Prostate gland (tissue), 2 donors: ENCODE results near the gene GNB5. TPM values are rescaled to one million over a fixed set of nuclear protein-coding genes. Genes with fewer than 3 reads are reported as not detected.

ENCODE experiments used
- DNase-seq: peaks from one replicate; pipeline ENCODE4 v3.0.0-alpha.2; 2019; ENCODE audit warnings: low spot score
- H3K27ac ChIP-seq, 2 donors: fragments of 200-600 bp; sonication (generic); 2 replicates each; pipeline ENCODE4 v1.5.1; 2017 to 2019
- H3K27me3 ChIP-seq: fragments of 200-600 bp; sonication (generic); replicated peaks from 2 replicates; pipeline ENCODE4 v1.5.1; 2019; ENCODE audit not compliant: insufficient read depth
- H3K36me3 ChIP-seq, 2 donors: fragments of 200-600 bp; sonication (generic); 1 replicate in 1 of 2; 2 replicates in 1 of 2; pipeline versions ENCODE4 v1.5.1 to v1.8.1; 2017 to 2019
- H3K4me1 ChIP-seq: fragments of 200-600 bp; sonication (generic); replicated peaks from 2 replicates; pipeline ENCODE4 v1.5.1; 2019
- H3K4me3 ChIP-seq, 2 donors: fragments of 200-600 bp; sonication (generic); 2 replicates each; pipeline ENCODE4 v1.5.1; 2017 to 2019
- H3K9me3 ChIP-seq: fragments of 200-600 bp; sonication (generic); 2 replicates; pipeline ENCODE4 v1.5.1; 2017
- POLR2A ChIP-seq: fragments of 450-650 bp; IDR thresholded peaks from one replicate; pipeline ENCODE4 v1.6.1; 2016; ENCODE audit warnings: antibody characterized with exemption, mild to moderate bottlenecking
- POLR2AphosphoS5 ChIP-seq: sonication (generic); formaldehyde crosslinking; IDR thresholded peaks from one replicate; pipeline ENCODE4 v1.6.1; 2017; ENCODE audit warnings: antibody characterized with exemption
- WGBS: methylation state at CpG from one replicate; pipeline ENCODE4 v1.1.5; 2018; 5-methylcytosine and 5-hydroxymethylcytosine counted together
- intact Hi-C: fragments of 100-400 bp; cut with DNase I; formaldehyde crosslinking; loops from one replicate; pipeline ENCODE4 v1.14.2; 2022
- total RNA-seq, 2 donors: library from RNA; depleted of rRNA; stranded (reverse); fragments of >200 nt; gene quantifications; one replicate each; pipeline ENCODE4 v1.1.0, GENCODE V29; 2016
- TF ChIP-seq, protein P1 (sequence below), 4 experiments: fragments of 200-600 bp in 2 of 4; fragments of 450-650 bp in 2 of 4; sonication (generic) in 2 of 4; IDR thresholded peaks; 1 replicate in 3 of 4; 2 replicates in 1 of 4; pipeline ENCODE4 v1.5.1; 2016 to 2019; ENCODE audit warnings: antibody characterized with exemption in 4 of 4, mild to moderate bottlenecking in 2 of 4, moderate library complexity in 2 of 4

The GNB5 gene
- total RNA-seq, 2 donors from 2014 or later = 23.3 to 85.7 TPM

GRCh38 chr15:52136442-52136980 lies 54.7 kb downstream of the GNB5 start:
- WGBS = 67% methylated on average over 6 of the region's 6 CpGs
- H3K27ac ChIP-seq = no peak overlapping the region
- TF ChIP-seq, protein P1, sequence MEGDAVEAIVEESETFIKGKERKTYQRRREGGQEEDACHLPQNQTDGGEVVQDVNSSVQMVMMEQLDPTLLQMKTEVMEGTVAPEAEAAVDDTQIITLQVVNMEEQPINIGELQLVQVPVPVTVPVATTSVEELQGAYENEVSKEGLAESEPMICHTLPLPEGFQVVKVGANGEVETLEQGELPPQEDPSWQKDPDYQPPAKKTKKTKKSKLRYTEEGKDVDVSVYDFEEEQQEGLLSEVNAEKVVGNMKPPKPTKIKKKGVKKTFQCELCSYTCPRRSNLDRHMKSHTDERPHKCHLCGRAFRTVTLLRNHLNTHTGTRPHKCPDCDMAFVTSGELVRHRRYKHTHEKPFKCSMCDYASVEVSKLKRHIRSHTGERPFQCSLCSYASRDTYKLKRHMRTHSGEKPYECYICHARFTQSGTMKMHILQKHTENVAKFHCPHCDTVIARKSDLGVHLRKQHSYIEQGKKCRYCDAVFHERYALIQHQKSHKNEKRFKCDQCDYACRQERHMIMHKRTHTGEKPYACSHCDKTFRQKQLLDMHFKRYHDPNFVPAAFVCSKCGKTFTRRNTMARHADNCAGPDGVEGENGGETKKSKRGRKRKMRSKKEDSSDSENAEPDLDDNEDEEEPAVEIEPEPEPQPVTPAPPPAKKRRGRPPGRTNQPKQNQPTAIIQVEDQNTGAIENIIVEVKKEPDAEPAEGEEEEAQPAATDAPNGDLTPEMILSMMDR (IDR thresholded peaks at IDR 0.05) = no peak
- TF ChIP-seq POLR2A (no peak), POLR2AphosphoS5 (no peak)
- H3K4me3 ChIP-seq = no peak overlapping the region
- intact Hi-C loops = loop anchor here (10.0 kb wide), 1 partner anchor 62 kb away; no protein-coding TSS in a partner anchor
- DNase-seq = no peak
- no peaks in the 10 kb centered on the region for H3K36me3 ChIP-seq
- no peaks in the 10 kb centered on the region for H3K4me1 ChIP-seq
- H3K27me3 ChIP-seq = no peaks in the 10 kb centered on the region
- no peaks in the 10 kb centered on the region for H3K9me3 ChIP-seq

- WGBS = 97% methylated on average over 5 of the region's 5 CpGs
- Histone ChIP-seq H3K9me3 (no peaks in the 10 kb centered on the region), H3K4me3 (no peak overlapping the region), H3K27ac (no peak overlapping the region), H3K4me1 (no peaks in the 10 kb centered on the region), H3K27me3 (no peaks in the 10 kb centered on the region), H3K36me3 (no peaks in the 10 kb centered on the region)
- intact Hi-C loops = loop anchor here (10.0 kb wide), 1 partner anchor 60 kb away; no protein-coding TSS in a partner anchor
- no peak for TF ChIP-seq POLR2AphosphoS5
- no peak for TF ChIP-seq POLR2A
- TF ChIP-seq, protein P1 (IDR thresholded peaks at IDR 0.05) = no peak
- DNase-seq = no peak
Observed at GRCh38 chr15:52134502-52135144, 56.6 kb downstream of the GNB5 start.

GRCh38 chr15:52133510-52134220 lies 57.5 kb downstream of the GNB5 start:
- Histone ChIP-seq H3K27ac (no peak overlapping the region), H3K4me3 (no peak overlapping the region), H3K36me3 (no peaks in the 10 kb centered on the region), H3K9me3 (no peaks in the 10 kb centered on the region), H3K4me1 (no peaks in the 10 kb centered on the region), H3K27me3 (no peaks in the 10 kb centered on the region)
- WGBS = 92% methylated on average over 10 of the region's 10 CpGs
- intact Hi-C loops = loop anchor here (10.0 kb wide), 1 partner anchor 59 kb away; no protein-coding TSS in a partner anchor
- DNase-seq = no peak
- TF ChIP-seq POLR2AphosphoS5 (no peak), POLR2A (no peak)
- TF ChIP-seq, protein P1 (IDR thresholded peaks at IDR 0.05) = no peak

GRCh38 chr15:52132066-52132465 lies 59.1 kb downstream of the GNB5 start:
- Histone ChIP-seq H3K27me3 (no peaks in the 10 kb centered on the region), H3K9me3 (no peaks in the 10 kb centered on the region), H3K27ac (no peak overlapping the region), H3K36me3 (no peaks in the 10 kb centered on the region), H3K4me3 (no peak overlapping the region), H3K4me1 (no peaks in the 10 kb centered on the region)
- intact Hi-C loops = loop anchor here (10.0 kb wide), 1 partner anchor 57 kb away; no protein-coding TSS in a partner anchor
- TF ChIP-seq POLR2A (no peak), POLR2AphosphoS5 (no peak)
- DNase-seq = no peak

- H3K27me3 ChIP-seq = no peaks in the 10 kb centered on the region
- DNase-seq = no peak
- no peaks in the 10 kb centered on the region for H3K4me1 ChIP-seq
- no peaks in the 10 kb centered on the region for H3K36me3 ChIP-seq
- H3K9me3 ChIP-seq = no peaks in the 10 kb centered on the region
- H3K4me3 ChIP-seq = no peak overlapping the region
- 97% methylated on average over 3 of the region's 3 CpGs for WGBS
- H3K27ac ChIP-seq = no peak overlapping the region
- intact Hi-C loops = no loop called here
- TF ChIP-seq, protein P1 (IDR thresholded peaks at IDR 0.05) = no peak
- TF ChIP-seq POLR2A = no peak
- no peak for TF ChIP-seq POLR2AphosphoS5
Observed at GRCh38 chr15:52128568-52128967, 62.6 kb downstream of the GNB5 start.
